ENCODE results near the gene ISL2. TPM values are rescaled to one million over a fixed set of nuclear protein-coding genes. Genes with fewer than 3 reads are reported as not detected.
"Not testable (repeated sequence)": the region's sequence is repeated elsewhere in the genome, so short reads cannot be mapped to it uniquely, and the experiment has no call there.

The ISL2 gene
- polyA plus RNA-seq, 2 of the 4 experiments (the other 2 are of a cell fraction), result 2.6 to 3.2 TPM

GRCh38 chr15:76312540-76313174 is 23.9 kb upstream of the ISL2 start (continued):
- TF ChIP-seq EP300 (IDR thresholded peaks at IDR 0.05), result peak; percentile 40 to 69; a peak in 3 of 5 replicates
- 0 out of 2 replicates have a peak, but pooled peaks have one; percentile 50 for TF ChIP-seq TFCP2L1 (CRISPR knock-in tag; IDR thresholded peaks at IDR 0.05)
- TF ChIP-seq JUNB (IDR thresholded peaks at IDR 0.05), result peak; percentile 54
- no peak for TF ChIP-seq RNF2 (IDR thresholded peaks at IDR 0.05; ENCODE audit: borderline replicate concordance, low read depth)

- peak overlapping the region; percentile 87 to 94 for H3K27ac ChIP-seq
- TF ChIP-seq TP53 (CRISPR knock-in tag; IDR thresholded peaks at IDR 0.05) (peak; percentile 45; the same call in 1 of the 2 replicates), HEYL (CRISPR knock-in tag; IDR thresholded peaks at IDR 0.05) (peak; percentile 73; the same call in 1 of the 2 replicates), HOXA7 (CRISPR knock-in tag; IDR thresholded peaks at IDR 0.05) (0 out of 2 replicates have a peak, but pooled peaks have one; percentile 45), EHF (CRISPR knock-in tag; IDR thresholded peaks at IDR 0.05) (peak; percentile 62), CHD4 (IDR thresholded peaks at IDR 0.05; ENCODE audit: borderline replicate concordance) (peak; percentile 60; the same call in 1 of the 2 replicates), ZNF302 (CRISPR knock-in tag; IDR thresholded peaks at IDR 0.05) (peak; percentile 81), FOXS1 (CRISPR knock-in tag; IDR thresholded peaks at IDR 0.05) (peak; percentile 2; the same call in 1 of the 2 replicates), HOXB13 (CRISPR knock-in tag; IDR thresholded peaks at IDR 0.05; ENCODE audit: low read depth) (peak; percentile 70; the same call in 1 of the 2 replicates)
- peak in 1 of 2 experiments; percentile 2; a peak in 3 of 6 replicates for ATAC-seq
- H3K4me2 ChIP-seq, result peak overlapping the region; percentile 82
- ChIA-PET POLR2A (interaction anchor here (1.1 to 5.9 kb wide), 3 partner anchors 17 to 618 kb away, joined by 3 to 61 read pairs (median 4); partner anchors contain the start of genes ISL2 and RCN2), CTCF (interaction anchor here (0.6 to 4.8 kb wide), 8 partner anchors 11 to 123 kb away, joined by 3 to 31 read pairs (median 7); no protein-coding TSS in a partner anchor)
- not testable (repeated sequence) for H3K9me3 ChIP-seq; DNase-seq (ENCODE audit: low read depth in 1 of 2, low spot score in 1 of 2); H3K4me3 ChIP-seq; FAIRE-seq
- 15% methylated on average over 4 of the region's 4 CpGs for WGBS (ENCODE audit: missing lambda C conversion rate)
- peaks cover 52% of the 10 kb centered on the region for H3K4me1 ChIP-seq
Observed at GRCh38 chr15:76313175-76313567, 23.4 kb upstream of the ISL2 start.

GRCh38 chr15:76313731-76314130 is 22.8 kb upstream of the ISL2 start:
- POLR2A ChIA-PET, result interaction anchor here (1.1 to 5.9 kb wide), 3 partner anchors 17 to 618 kb away, joined by 3 to 61 read pairs (median 4); partner anchors contain the start of genes ISL2 and RCN2
- 16% methylated on average over 5 of the region's 5 CpGs for WGBS (ENCODE audit: missing lambda C conversion rate)
- CTCF ChIA-PET, result interaction anchor here (1.0 to 4.8 kb wide), 7 partner anchors 10 to 123 kb away, joined by 3 to 31 read pairs (median 8); no protein-coding TSS in a partner anchor
- TF ChIP-seq MAFK (IDR thresholded peaks at IDR 0.05; ENCODE audit: partially characterized antibody), result peak; percentile 49
- no peak for TF ChIP-seq JUN (IDR thresholded peaks at IDR 0.05)
- no peak for TF ChIP-seq MYC (IDR thresholded peaks at IDR 0.05; ENCODE audit: borderline replicate concordance, low read length)
- TF ChIP-seq RARB (CRISPR knock-in tag; IDR thresholded peaks at IDR 0.05), result no peak
- no peak for TF ChIP-seq HMGXB4 (CRISPR knock-in tag; IDR thresholded peaks at IDR 0.05; ENCODE audit: borderline replicate concordance)
- no peak for TF ChIP-seq SREBF2 (IDR thresholded peaks at IDR 0.05)
- TF ChIP-seq E2F6 (IDR thresholded peaks at IDR 0.05; ENCODE audit: borderline replicate concordance, low read depth), result no peak
- no peak for TF ChIP-seq USF2 (IDR thresholded peaks at IDR 0.05)
- no peak for TF ChIP-seq RNF2 (IDR thresholded peaks at IDR 0.05; ENCODE audit: borderline replicate concordance, low read depth)
- TF ChIP-seq PBX3 (IDR thresholded peaks at IDR 0.05), result no peak
- peak; percentile 77; the same call in 1 of the 2 replicates for TF ChIP-seq ATOH8 (CRISPR knock-in tag; IDR thresholded peaks at IDR 0.05; ENCODE audit: low read depth)
- no peak for TF ChIP-seq HES2 (IDR thresholded peaks at IDR 0.05)
- no peak for TF ChIP-seq ELK1 (IDR thresholded peaks at IDR 0.05; ENCODE audit: low read depth, low read length)
- TF ChIP-seq PHF8 (IDR thresholded peaks at IDR 0.05; ENCODE audit: borderline replicate concordance, low read depth), result no peak
- peak overlapping the region; percentile 82 for H3K4me2 ChIP-seq
- peaks cover 47% of the 10 kb centered on the region for H3K4me1 ChIP-seq
- H3K9me3 ChIP-seq, result no peaks in the 10 kb centered on the region
- DNase-seq (ENCODE audit: low read depth in 1 of 2, low spot score in 1 of 2), result peak in 1 of 2 experiments; percentile 69
- no peak overlapping the region for H3K4me3 ChIP-seq
- peak overlapping the region; percentile 87 to 94 for H3K27ac ChIP-seq
- no peak for FAIRE-seq
- ATAC-seq, result peak in 1 of 2 experiments; percentile 9; a peak in 2 of 6 replicates
